MCF 10A (cell line): ENCODE data around the gene KCNJ16. TPM values are rescaled to one million over a fixed set of nuclear protein-coding genes. Genes with fewer than 3 reads are reported as not detected.

Experiments
- BruUV-seq: library from RNA; stranded (reverse); fragments of 400-500 nt; replicated peaks from 2 replicates; lab custom pipeline; 2021; lab: Mats Ljungman, UMichigan
- CTCF ChIA-PET: fragments of 300-600 bp; sonication (Branson Sonifier 250); formaldehyde crosslinking; extraction: SDS; loops from one replicate; lab custom pipeline; 2021; ENCODE audit warnings: antibody characterized with exemption, inconsistent platforms; lab: Yijun Ruan, JAX
- POLR2A ChIA-PET: fragments of 300-600, 350-650 bp; sonication (Branson Sonifier 250); formaldehyde crosslinking; extraction: SDS; loops from one replicate; lab custom pipeline; 2020; ENCODE audit warnings: antibody characterized with exemption, inconsistent platforms; lab: Yijun Ruan, JAX
- DNase-seq: peaks from one replicate; pipeline ENCODE4 v3.0.0-alpha.2; 2018; ENCODE audit not compliant: unreplicated experiment
- H3K27ac Mint-ChIP-seq: one replicate; pipeline ENCODE4 v1.8.0; 2022; ENCODE audit warnings: mild to moderate bottlenecking, low read depth, mixed read lengths; ENCODE audit not compliant: unreplicated experiment
- H3K27me3 Mint-ChIP-seq: one replicate; pipeline ENCODE4 v1.8.0; 2022; ENCODE audit warnings: mixed read lengths; ENCODE audit not compliant: insufficient read depth, unreplicated experiment
- H3K36me3 Mint-ChIP-seq: one replicate; pipeline ENCODE4 v1.8.0; 2022; ENCODE audit warnings: mild to moderate bottlenecking, moderate library complexity, mixed read lengths; ENCODE audit not compliant: insufficient read depth, unreplicated experiment
- H3K4me1 Mint-ChIP-seq: one replicate; pipeline ENCODE4 v1.8.0; 2022; ENCODE audit warnings: mixed read lengths; ENCODE audit not compliant: insufficient read depth, unreplicated experiment
- H3K4me3 Mint-ChIP-seq: one replicate; pipeline ENCODE4 v1.8.0; 2022; ENCODE audit warnings: mild to moderate bottlenecking, moderate library complexity, mixed read lengths; ENCODE audit not compliant: unreplicated experiment
- H3K9me3 Mint-ChIP-seq: one replicate; pipeline ENCODE4 v1.8.0; 2022; ENCODE audit warnings: mixed read lengths; ENCODE audit not compliant: unreplicated experiment
- CTCF ChIP-seq: fragments of 200-600 bp; IDR thresholded peaks from one replicate; pipeline ENCODE4 v1.8.0; 2022; ENCODE audit warnings: antibody characterized with exemption, mild to moderate bottlenecking; ENCODE audit not compliant: unreplicated experiment
- intact Hi-C: fragments of 100-400 bp; cut with micrococcal nuclease; formaldehyde crosslinking; loops from 2 replicates; pipeline ENCODE4 v1.14.1; 2022
- total RNA-seq: library from RNA; stranded (reverse); gene quantifications from 2 replicates; pipeline ENCODE4 v1.2.3, GENCODE V29; 2022

The KCNJ16 gene
- total RNA-seq, 1 experiment from 2014 or later = 0.42 TPM

DNA sequence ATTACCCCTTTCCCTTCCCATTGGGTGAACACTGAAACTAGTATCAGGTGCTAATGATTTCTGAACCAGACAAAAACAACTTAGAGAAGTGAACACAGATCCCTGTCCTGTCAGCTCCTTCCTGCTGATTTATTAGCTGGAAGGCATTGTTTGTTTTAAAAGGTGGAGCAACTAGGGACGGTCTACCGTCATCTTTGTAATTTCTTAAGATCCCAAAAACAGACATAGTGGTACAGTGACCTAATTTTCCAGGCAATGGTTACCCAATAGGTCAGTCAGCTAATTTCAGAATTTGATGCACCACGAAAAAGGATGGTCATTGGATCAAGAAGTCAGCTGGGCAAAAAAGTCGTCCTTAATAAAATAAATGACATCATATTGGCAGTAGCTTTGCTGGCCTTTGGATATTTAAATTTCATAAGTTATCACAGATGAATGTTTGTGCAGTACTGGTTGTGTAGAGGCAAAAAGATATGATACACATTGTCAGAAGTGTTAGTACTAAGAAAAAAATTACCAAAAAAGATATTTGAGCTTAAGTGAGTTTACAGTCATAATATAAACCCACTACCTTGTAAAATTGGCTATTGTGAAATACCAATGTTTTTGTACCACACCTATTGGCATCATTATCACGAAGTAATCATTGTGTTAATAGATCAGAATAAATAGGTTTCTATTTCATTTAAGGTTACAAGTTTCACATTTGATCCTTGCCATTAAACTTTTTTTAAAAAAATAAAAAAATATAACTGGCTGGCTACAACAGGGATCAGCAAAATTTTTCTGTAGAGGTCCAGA is 27.2 kb upstream of the KCNJ16 start:
- DNase-seq = peak; percentile 58
- Mint-ChIP-seq H3K36me3 (no peaks in the 10 kb centered on the region), H3K27ac (peak overlapping the region; percentile 51), H3K4me3 (no peak overlapping the region), H3K9me3 (no peaks in the 10 kb centered on the region), H3K4me1 (peaks cover 23% of the 10 kb centered on the region), H3K27me3 (no peaks in the 10 kb centered on the region)
- POLR2A ChIA-PET = interaction anchor here (0.7 to 1.0 kb wide), 4 partner anchors 20 to 214 kb away, joined by 3 read pairs; no protein-coding TSS in a partner anchor
- TF ChIP-seq CTCF = no peak
- intact Hi-C loops = no loop called here
- CTCF ChIA-PET = interaction anchor here (0.7 kb wide), 1 partner anchor 438 kb away, joined by 4 read pairs; no protein-coding TSS in a partner anchor
- BruUV-seq = no TSS peak

DNA sequence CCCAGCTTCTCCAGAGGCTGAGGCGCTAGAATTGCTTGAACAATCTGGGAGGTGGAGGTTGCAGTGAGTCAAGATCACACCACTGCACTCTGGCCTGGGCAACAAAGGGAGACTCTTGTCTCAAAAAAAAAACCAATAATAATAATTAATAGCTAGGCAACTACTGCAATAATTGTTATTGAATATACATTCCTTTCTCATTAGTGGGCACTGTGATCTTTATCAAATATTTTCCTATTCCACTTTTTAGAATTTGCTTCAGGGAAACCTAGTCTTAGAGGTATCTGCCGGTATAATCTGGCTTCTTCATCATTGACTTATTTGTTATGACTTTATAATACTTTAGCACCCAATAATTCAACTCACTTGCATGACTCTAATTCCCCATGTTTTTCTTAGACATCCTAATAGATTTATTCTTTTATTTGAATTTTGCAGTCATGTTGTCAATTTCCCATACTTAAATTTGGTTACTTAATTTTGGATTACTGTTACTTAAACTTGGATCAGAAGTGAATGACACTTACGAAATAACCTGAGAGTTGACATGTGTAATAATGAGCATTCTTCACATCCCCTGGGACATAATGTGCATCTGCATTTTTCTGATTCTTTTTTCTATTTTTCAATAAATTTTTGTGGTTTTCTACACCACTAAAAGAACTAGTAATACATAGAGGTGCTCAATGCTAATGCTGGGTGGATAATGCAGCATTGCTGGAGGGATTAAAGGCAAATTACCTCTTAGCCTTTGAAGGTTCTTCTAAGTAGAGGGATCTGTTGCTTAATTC is 25.0 kb upstream of the KCNJ16 start:
- no peak overlapping the region for H3K4me3 Mint-ChIP-seq
- peak overlapping the region; percentile 5 for H3K27ac Mint-ChIP-seq
- no peaks in the 10 kb centered on the region for H3K9me3 Mint-ChIP-seq
- H3K4me1 Mint-ChIP-seq = peaks cover 23% of the 10 kb centered on the region
- BruUV-seq = no TSS peak
- DNase-seq = peak; percentile 50
- TF ChIP-seq CTCF = no peak
- CTCF ChIA-PET = no interaction called here
- POLR2A ChIA-PET = interaction anchor here (0.8 to 1.5 kb wide), 3 partner anchors 40 to 441 kb away, joined by 3 to 5 read pairs (median 5); no protein-coding TSS in a partner anchor
- intact Hi-C loops = no loop called here
- H3K36me3 Mint-ChIP-seq = no peaks in the 10 kb centered on the region
- no peaks in the 10 kb centered on the region for H3K27me3 Mint-ChIP-seq

DNA sequence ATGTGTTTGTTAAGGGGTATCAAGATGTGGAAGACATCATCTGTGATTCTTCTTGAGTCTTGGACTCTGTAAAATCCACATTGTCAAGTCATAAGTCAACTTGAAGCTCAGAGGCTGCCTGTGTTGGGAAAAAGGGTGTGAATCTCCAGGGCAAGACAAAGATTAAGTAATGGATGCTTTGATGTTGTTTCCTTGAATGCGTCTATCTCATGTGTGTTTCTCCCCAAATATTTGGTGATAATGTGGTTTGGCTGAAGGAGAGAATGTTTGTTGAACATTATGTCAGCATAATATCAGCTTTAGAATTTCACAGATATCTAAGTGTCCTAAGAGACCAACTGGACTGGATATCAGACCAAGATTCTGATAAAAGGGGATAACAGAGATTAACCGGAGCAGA is 24.1 kb upstream of the KCNJ16 start:
- Mint-ChIP-seq H3K4me1 (peaks cover 23% of the 10 kb centered on the region), H3K9me3 (no peaks in the 10 kb centered on the region)

More for the DNA sequence above, 24.1 kb upstream of the KCNJ16 start:
- POLR2A ChIA-PET = interaction anchor here (0.8 to 1.2 kb wide), 3 partner anchors 39 to 161 kb away, joined by 3 to 5 read pairs (median 3); no protein-coding TSS in a partner anchor
- H3K36me3 Mint-ChIP-seq = no peaks in the 10 kb centered on the region
- H3K4me3 Mint-ChIP-seq = no peak overlapping the region
- BruUV-seq = no TSS peak
- H3K27me3 Mint-ChIP-seq = no peaks in the 10 kb centered on the region
- H3K27ac Mint-ChIP-seq = peak overlapping the region; percentile 3
- TF ChIP-seq CTCF = no peak
- no peak for DNase-seq
- CTCF ChIA-PET = interaction anchor here (1.0 kb wide), 1 partner anchor 64 kb away, joined by 3 read pairs; no protein-coding TSS in a partner anchor
- intact Hi-C loops = no loop called here
